Bone marrow (tissue), 2 donors: Measurements from ENCODE around the gene ZNF26.
"Not testable (repeated sequence)": the region's sequence is repeated elsewhere in the genome, so short reads cannot be mapped to it uniquely, and the experiment has no call there.

ENCODE experiments used
- DNase-seq, 2 donors: peaks; one replicate each; lab custom pipeline; 2025; lab: John Stamatoyannopoulos, UW

ZNF26 gene

DNA sequence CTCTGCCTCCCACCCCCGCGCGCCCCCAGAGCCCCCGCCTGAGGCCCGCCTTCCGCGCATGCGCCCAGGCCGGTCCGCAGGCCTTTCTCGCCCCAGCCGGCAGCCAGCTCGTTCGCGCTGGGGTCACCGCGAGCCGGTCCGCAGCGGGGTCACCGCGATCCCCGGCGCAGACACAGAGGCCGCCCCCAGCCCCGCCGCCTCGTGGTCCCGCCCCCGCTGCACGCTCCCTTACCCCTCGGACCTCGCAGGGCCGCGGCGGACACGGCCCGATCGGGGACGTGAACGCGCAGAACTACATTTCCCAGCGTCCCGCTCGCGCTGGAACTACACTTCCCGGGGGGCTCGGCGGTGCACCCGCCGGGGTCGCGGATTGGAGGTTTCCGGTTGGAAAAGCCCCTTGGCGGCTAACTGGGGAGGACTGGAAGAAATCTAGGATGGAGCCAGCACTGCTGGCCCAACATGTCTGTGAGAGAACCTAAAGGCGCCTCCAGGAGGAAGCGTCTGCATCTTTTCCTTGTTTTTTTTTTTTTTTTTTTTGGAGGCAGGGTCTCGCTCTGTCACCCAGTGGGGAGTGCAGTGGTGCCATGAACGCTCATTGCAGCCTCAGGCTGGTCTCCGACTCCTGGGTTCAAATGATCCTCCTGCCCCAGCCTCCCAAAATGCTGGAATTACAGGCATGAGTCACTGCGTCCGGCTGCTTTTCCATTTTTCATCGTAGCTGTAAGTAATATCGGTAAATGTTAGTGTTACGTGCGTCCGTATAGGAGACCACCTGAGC is 30.0 kb upstream of the ZNF26 start, which contains the start of gene ZNF605:
Gene ZNF605 (minus strand): TSS at position 296 of the 778 bp plus-strand sequence. CDS start 10,671 bp downstream, outside the sequence.
- DNase-seq: peak; percentile 62 to 90

DNA sequence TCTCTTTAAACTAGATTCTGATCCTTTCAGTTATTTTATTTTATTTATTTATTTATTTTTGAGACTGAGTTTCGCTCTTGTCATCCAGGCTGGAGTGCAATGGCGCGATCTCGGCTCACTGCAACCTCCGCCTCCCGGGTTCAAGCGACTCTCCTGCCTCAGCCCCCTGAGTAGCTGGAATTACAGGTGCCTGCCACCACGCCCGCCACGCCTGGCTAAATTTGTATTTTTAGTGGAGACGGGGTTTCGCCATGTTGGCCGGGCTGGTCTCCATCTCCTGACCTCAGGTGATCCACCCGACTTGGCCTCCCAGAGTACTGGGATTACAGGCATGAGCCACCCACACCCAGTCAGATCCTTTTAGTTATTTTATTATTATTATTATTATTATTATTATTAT is 24.4 kb upstream of the ZNF26 start:
- DNase-seq: not testable (repeated sequence)

DNA sequence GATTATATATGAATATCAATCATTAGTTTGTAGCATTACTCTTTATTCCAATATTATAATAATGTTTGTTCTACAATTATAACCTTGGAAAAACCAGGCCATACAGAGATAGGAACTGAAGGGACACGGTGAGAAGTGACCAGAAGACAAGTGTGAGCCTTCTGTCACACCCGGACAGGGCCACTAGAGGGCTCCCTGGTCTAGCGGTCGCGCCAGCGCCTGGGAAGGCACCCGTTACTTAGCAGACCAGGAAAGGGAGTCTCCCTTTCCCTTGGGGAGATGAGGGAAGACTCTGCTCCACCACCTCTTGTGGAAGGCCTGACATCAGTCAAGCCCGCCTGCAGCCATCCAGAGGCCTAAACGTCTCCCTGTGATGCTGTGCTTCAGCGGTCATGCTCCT is 22.2 kb upstream of the ZNF26 start:
- not testable (repeated sequence) for DNase-seq

DNA sequence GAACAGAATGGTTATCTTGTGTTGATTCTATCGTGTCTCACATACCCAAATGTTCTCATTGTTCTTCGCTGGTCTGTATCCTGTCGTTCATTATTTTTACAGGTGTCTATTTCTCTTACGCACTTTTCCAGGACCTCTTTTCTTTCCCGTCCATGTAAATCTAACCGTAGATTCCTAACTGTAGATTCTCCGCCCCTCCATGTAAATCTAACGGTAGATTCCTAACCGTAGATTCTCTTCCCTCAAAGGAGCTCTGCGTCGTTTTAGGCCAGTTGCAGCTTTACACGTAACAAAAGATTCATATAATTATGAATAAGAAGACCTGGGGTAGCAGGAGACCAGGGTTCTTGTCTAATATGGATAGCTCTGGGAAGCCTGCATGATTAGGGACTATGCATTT is 20.4 kb upstream of the ZNF26 start:
- DNase-seq: no peak

DNA sequence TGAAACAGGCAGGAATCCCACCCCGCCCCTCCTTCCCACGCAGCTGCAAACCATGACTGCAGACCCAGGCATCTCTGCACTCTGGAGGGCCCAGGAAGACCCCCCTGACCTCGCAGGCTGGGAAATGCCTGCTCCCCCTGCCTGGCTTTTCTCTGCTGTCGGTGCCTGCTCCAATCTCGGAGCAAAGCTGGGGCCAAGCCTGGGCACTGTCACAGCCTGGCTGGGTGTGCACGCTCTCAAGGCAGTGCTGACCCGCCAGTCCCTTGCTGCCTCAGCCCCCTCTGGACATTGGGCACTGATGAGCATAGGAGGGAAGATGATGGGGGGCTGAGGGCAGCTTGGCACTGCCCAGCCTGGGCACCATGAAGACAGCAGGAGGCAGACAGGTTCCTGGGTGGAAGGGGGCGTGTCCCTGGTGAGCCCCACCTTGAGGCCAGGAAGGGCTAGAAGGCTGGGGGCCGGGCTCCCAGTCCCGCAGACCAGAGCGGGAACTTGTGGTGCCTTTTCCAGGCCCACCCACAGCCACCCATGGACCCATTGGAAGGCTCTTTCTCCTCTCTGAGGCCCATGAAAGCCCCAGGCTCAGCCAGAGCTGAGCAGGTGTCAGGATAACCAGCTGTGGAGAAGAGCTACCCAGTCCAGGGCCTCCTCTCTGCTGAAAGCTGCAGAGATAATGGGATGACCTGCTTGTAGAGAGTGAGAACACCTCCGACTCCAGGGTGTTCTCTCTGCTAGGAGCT is 19.3 kb upstream of the ZNF26 start:
- DNase-seq: no peak

DNA sequence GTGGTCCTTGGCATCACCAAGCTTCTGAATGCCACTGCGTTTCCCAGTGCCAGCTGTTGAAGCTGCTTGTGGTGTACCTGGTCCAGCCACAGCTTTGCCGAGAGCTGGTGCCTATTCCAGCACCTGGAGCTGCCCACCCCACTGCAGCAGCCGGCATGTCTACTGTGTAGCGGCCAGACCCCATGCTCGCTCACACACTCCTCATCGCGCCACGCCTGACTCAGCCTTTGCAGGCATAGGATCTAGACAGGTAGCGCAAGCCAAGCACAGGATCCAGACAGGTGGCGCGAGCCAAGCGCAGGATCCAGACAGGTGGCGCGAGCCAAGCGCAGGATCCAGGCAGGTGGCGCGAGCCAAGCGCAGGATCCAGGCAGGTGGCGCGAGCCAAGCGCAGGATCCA is 18.4 kb upstream of the ZNF26 start:
- no peak for DNase-seq

DNA sequence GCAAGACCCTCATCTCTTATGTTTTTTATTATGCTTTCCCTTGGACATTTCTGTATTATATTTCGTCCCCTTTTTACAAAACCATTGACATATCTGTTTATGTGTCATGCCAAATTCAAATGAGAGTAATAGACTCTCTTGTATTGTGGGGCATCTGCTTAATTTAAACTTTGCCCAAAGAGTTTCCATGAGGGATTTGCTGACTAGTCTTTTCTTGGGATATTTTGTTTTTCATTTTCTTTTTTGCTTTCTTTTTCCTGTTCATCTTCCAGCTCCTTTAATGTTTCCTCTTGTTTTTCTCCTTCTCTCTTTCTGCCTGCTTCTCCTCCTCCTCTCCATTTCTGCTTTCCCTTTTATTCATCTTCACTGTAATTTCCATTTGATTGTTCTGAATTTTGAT is 13.8 kb upstream of the ZNF26 start:
- DNase-seq: no peak

DNA sequence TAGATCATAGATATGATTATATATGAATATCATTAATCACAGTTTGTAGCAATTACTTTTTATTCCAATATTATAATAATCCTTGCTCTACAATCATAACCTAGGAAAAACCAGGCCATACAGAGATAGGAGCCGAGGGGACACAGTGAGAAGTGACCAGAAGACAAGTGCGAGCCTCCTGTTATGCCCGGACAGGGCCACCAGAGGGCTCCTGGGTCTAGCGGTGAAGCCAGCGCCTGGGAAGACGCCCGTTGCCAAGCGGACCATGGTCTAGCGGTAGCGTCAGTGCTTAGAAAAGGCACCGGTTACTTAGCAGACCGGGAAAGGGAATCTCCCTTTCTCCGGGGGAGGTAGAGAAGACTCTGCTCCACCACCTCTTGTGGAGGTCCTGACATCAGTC is 9.3 kb upstream of the ZNF26 start:
- DNase-seq: not testable (repeated sequence)

DNA sequence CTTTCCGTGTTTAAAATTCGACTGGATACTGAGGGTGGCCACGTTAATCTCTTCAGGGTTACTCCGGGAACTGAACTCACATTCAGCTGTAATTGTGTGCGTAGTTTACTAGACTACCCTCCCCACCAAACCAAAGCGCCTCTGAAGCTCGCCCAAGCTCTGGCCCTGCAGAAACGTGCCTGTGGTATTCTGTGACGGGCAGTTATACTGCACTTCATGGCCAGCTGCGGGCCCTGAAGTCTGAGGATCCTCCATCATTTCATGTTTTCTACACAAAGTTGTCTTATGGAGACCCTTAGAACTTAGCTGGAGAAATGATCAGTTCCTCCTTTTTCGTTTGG is 688 bp downstream of the ZNF26 start:
- DNase-seq: no peak

DNA sequence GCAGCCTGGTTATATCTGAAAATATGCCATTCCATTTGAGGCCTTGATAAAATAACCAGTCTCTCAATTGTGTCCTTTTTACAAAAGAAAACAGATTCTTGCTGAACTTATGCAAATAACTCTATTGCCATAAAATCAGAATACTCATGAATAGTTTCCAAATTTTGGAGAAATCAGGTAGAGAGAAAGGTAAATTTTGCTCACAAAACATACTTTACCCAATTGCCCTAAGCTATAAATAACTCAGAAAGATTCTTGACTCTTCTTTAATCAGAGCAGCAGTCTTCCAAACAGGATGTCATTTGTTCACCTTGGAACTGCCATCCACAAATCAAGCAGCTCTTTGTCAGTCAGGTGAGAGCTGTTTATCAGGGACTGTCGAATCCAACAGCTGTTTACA is 12.6 kb downstream of the ZNF26 start:
- DNase-seq: no peak

DNA sequence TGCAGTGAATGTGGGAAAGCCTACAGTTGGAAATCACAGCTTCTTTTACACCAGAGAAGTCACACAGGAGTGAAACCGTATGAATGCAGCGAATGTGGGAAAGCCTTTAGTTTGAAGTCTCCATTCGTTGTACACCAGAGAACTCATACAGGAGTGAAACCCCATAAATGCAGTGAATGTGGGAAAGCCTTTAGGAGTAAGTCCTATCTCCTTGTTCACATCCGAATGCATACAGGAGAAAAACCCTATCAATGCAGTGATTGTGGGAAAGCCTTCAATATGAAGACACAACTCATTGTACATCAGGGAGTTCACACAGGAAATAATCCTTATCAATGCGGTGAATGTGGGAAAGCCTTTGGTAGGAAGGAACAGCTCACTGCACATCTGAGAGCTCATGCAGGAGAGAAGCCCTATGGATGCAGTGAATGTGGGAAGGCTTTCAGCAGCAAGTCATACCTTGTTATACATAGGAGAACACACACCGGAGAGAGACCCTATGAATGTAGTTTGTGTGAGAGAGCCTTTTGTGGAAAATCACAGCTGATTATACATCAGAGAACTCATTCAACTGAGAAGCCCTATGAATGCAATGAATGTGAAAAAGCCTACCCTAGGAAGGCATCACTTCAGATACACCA is 24.6 kb downstream of the ZNF26 start:
- no peak for DNase-seq

DNA sequence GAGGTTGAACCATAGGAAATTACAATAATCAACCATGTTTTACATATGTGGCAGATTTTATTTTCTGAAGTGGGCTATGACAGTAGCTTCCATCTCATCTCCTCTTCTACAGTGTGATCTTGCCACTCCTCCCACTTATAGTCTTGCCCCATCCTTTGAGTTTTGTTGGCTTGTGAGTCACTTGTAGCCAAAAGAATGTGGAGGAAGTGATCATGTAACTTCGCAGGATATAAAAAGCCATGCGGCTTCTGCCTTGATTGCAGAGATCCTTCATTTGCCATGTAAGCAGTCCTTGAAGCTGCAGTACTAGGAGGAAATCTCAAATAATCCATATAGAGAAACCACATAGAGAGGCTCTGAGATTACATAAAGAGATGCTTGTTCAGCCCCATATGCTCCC is 37.4 kb downstream of the ZNF26 start:
- no peak for DNase-seq

DNA sequence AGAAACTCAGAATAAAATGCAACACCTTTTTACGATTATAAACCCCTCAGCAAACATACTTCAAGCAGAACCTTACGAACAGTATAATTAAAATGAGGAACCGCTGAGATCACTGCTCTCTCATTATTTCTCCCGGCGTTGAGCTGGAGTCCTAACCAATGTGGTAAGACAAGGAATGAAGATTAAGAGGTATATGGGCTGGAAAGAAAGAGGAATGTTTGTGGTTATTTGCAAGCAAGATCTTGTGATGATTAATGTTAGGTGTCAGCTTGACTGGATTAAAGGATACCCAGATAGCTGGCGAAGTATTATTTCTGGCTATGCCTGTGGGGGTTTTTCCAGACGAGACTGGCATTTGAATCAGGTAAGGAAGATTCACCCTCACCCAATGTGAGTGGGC is 40.8 kb downstream of the ZNF26 start:
- no peak for DNase-seq

DNA sequence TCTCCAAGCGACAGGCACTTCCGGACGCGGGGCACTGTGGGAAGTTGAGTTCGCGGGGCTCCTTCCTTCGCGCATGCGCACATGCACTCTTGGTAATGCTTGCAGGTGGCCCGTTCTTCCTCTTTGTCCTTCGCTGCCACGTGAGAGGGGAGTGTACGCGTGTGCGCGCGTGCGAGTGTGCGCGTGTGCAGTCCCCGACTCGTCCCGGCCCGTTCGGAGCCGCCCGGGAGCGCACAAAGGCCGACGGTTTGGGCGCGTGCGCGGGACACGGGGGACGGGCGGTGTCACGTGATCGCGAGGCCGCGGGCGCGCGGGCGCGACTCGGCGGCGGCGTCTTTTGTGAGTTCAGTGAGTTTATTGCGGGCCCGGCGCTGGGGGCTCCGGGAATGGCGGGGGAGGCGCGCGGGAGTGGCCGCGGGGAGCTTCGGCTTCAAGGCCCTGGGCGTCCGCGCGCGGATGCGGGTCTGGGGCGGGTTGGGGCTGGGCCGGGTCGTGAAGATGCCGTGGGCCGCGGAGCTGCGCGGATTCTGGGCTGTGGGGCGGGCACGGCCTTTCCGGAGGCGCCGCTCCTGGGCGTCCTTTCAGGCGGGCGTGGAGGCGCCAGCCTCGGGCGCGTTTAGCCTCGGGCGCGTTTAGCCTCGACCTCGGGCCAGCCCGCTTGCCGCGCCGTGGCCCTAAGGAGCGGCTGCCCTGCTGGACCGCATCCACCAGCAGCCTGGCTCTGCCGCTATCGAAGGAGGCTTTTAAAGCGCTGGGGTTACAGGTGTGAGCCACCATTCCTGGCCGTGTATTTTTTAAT is 51.2 kb downstream of the ZNF26 start, which contains the start of gene ZNF84:
Gene ZNF84 (plus strand): TSS at position 303 of the 799 bp plus-strand sequence. CDS start 3,959 bp downstream, outside the sequence.
- peak; percentile 88 to 97 for DNase-seq

DNA sequence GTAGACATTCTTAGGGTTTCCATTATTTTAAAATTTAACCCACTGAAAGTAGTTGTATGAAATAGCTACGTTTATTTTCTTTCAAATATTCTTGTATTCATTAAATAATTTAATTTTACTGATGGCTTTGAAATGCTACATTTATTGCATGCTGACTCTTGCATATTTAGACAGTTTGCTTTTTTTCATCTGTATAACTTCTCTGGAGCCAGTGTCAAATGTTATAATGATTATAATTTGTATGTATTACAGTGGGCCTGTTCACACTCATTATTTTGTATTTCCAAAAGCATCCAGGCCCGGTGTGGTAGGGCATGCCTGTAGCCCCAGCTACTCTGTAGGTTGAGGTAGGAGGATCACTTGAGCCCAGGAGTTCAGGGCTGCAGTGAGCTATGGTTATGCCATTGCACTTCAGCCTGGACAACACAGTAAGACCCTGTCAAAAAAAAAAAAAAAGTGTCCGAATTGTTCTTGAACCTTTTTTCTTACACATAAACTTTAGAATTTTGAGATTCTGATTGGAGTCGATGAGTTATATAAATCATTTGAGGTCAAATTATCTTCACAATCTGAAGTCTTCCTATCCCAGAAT is 52.0 kb downstream of the ZNF26 start:
- no peak for DNase-seq

DNA sequence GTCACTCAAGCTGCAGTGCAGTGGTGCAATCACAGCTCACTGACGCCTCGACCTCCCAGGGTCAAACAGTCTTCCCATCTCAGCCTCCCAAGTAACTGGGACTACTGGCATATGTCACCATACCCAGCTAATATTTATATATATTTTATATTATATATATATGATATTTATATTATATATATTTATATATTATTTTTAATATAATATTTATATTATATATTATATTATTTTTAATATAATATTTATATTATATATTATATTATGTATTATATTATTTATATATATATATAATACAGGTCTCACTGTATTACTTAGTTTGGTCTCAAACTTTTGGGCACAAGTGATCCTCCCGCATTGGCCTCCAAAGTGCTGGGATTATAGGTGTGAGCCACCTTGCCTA is 60.5 kb downstream of the ZNF26 start:
- no peak for DNase-seq

DNA sequence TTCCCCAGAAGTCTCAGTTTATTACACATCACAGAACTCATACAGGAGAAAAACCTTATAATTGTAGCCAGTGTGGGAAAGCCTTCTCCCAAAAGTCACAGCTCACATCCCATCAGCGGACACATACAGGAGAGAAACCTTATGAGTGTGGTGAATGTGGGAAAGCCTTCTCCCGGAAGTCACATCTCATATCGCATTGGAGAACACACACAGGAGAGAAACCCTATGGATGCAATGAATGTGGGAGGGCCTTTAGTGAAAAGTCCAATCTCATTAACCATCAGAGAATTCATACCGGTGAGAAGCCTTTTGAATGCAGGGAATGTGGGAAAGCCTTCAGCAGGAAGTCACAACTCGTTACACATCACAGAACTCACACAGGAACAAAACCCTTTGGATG is 71.3 kb downstream of the ZNF26 start:
- no peak for DNase-seq

DNA sequence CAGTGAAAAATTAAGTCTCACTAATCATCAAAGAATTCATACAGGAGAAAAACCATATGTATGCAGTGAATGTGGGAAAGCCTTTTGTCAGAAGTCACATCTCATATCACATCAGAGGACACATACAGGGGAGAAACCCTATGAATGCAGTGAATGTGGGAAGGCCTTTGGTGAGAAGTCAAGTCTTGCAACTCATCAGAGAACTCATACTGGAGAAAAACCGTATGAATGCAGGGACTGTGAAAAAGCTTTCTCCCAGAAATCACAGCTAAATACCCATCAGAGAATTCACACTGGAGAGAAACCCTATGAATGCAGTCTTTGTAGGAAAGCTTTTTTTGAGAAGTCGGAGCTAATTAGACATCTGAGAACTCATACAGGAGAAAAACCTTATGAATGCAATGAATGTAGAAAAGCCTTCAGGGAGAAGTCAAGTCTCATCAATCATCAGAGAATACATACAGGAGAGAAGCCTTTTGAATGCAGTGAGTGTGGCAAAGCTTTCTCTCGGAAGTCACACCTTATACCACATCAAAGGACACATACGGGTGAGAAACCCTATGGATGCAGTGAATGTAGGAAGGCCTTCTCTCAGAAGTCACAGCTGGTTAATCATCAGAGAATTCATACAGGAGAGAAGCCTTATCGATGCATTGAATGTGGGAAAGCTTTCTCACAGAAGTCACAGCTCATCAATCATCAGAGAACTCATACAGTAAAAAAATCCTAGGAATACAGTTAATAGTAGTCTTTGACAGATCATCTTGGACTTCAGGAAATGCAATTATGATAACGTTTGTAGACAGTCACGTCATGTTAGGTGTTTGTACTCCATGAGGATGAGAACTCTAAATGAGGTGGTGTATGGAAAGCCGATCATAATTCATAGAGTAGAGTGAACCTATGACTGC is 72.3 kb downstream of the ZNF26 start:
- DNase-seq: no peak

DNA sequence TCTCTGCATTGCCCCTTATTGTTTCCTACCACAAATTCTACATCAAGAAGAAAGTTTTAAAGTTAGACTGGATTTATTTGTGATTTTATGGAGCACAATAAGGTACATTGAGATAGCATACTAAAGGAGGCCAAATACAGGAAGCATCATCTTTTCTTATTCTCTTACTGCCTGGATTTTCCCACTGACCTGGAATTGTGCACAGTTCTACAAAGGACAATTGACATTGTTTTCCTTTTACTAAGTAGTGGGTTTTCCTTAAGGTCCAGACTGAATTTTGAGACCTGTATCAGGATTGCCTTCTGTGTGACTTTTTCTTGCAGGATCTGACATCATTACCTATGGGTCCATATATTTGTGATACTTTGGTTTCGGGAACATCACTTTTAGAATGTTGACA is 75.8 kb downstream of the ZNF26 start:
- DNase-seq: no peak

DNA sequence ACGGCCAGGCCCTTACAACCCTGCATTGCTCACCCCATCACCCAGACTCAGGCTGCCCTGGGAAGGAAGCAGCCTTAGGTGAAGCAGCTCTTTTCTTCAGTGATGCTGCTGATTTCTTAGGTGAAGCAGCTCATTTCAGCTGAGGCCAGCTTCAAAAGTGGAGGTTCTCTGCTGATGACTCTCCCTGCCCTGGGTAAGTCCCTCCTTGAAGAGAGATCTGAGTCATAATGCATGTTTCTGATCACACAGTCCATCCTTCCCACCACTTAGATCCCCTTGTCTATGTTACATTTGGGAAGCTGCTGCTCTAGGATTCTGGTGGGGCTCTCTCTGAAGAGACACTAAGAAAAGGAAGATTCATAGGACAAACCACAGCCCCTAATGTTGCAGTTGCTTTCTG is 77.4 kb downstream of the ZNF26 start:
- DNase-seq: no peak

DNA sequence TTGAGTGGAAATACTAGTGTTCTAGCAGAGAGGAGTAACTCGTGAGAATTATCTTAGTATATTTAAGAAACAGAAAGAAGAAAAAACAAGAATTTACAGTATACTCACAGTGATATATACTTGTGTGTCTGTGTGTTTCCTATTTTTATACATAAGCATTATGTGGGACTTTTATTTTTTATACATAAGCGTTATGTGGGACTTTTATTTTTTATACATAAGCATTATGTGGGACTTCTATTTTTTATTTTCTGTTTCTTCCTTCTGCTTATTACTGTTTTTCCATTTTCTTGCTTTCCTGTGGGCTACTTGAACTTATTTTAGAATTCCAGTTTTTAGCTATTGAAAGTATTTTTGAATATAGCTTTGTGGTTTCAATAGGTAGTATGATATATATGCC is 87.7 kb downstream of the ZNF26 start:
- no peak for DNase-seq
